RPMI7951 (cell line): Measurements from ENCODE around the gene CHI3L1. TPM values are rescaled to one million over a fixed set of nuclear protein-coding genes. Genes with fewer than 3 reads are reported as not detected.
"Not testable (repeated sequence)": the region's sequence is repeated elsewhere in the genome, so short reads cannot be mapped to it uniquely, and the experiment has no call there.

Experiments used
- DNase-seq: peaks from one replicate; pipeline ENCODE4 v3.0.0-alpha.2; 2012; ENCODE audit warnings: low read depth
- total RNA-seq: library from RNA; depleted of rRNA; stranded (reverse); fragments of >200 nt; shearing (Covaris generic); gene quantifications from 2 replicates; pipeline ENCODE4 v1.2.3, GENCODE V29; 2014; rRNA removed

The CHI3L1 gene
- total RNA-seq: not detected in 2 replicates

GRCh38 chr1:203186446-203187303, at the start of gene CHI3L1:
TSS of gene CHI3L1 (minus strand) at chr1:203186704. CDS start at chr1:203186623, 81 bp downstream.
- no peak for DNase-seq

DNA sequence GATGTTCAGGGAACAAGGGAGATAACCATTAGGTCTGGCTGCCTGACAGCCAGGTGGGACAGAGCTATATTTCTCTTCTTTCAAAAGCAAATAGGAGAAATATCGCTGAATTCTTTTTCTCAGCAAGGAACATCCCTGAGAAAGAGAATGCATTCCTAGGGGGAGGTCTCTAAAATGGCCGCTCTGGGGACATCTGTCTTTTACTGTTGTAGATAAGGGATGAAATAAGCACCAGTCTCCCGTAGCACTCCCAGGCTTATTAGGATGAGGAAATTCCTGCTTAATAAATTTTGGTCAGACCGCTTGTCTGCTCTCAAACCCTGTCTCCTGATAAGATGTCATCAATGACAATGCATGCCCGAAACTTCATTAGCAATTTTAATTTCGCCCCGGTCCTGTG, 48.4 kb upstream of the CHI3L1 start:
- not testable (repeated sequence) for DNase-seq

GRCh38 chr1:203229471-203230135, 43.1 kb upstream of the CHI3L1 start, which contains the start of gene CHIT1:
TSS of gene CHIT1 (minus strand) at chr1:203229673. CDS start at chr1:203229636, 37 bp downstream.
- DNase-seq: no peak

GRCh38 chr1:203228670-203229069, 42.2 kb upstream of the CHI3L1 start:
- no peak for DNase-seq

DNA sequence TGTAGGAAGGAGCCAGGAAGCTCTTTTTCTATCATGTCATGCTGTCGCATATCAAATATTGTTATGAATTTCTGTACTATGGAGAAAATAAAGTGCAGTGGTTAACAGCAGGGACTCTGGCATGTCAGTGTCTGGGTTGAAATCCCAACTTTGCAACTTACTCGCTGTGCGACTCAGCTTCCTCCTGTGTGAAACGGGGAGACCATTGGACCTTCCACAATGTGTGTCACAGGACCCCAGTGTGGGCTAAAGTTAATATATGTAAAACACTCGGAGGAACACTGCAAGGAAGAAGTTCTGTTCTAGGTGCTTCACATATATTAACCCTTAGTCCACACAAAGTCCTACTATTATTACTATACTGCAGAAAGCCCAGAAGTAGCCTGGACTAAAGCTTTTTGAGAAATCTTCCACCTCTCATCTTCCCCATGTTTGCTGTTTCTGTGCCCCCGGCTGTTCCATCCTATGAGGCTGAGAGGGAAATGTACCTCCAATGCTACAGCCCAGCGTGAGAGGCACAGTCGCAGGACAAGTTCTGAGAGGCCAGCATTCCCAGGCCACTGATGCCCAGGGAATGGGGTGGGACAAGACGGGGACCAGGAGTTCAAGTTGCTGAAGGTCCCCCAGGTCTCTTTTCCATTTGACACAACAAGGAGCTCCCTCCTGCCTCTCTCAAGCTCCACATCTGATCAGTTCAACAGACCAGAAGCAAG, 41.0 kb upstream of the CHI3L1 start:
- DNase-seq: no peak

- no peak for DNase-seq
Measured at GRCh38 chr1:203225071-203225470, 38.6 kb upstream of the CHI3L1 start.

DNA sequence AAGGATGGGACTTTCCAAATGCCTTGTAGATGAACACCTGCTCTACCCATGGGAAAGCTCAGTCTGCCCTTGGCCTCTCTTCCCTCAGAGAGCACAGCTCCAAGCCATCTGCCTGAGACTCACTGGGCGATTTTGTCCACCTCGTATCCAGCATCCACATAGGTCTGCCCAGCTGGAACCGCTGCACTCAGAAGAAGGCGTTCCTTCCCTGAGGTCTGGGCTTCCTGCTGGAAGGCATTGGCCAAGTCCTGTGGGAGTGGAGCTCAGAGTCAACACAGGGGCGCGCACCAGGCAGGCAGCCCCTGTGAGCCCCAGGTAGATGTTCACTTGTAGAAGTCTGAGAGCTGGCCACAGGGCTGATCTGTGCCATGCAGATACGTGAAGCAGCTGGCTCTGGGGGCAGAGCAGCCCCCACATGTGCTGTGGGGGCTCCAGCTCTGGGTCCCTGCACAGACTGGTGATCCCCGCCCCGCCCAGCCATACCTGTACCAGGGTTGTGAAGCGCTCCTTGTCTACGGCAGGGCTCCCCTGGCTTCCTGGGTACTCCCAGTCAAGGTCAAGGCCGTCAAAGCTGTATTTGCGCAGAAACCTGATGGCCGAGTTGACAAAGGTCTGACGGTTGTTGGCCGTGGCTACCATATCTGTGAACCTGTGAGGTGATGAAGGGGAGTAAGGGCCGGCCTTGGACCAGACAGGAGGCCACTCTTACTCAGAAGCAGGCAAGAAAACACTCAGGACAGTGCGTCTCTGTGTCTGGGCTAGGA, 36.7 kb upstream of the CHI3L1 start:
- DNase-seq: no peak

- DNase-seq: no peak
Measured at GRCh38 chr1:203219934-203220333, 33.4 kb upstream of the CHI3L1 start.

GRCh38 chr1:203219171-203219570, 32.7 kb upstream of the CHI3L1 start:
- DNase-seq: no peak

- no peak for DNase-seq
Measured at GRCh38 chr1:203217668-203218067, 31.2 kb upstream of the CHI3L1 start.

GRCh38 chr1:203217139-203217655, 30.7 kb upstream of the CHI3L1 start:
- DNase-seq: no peak

- peak; percentile 58 for DNase-seq
Measured at GRCh38 chr1:203216274-203217138, 30.0 kb upstream of the CHI3L1 start.

DNA sequence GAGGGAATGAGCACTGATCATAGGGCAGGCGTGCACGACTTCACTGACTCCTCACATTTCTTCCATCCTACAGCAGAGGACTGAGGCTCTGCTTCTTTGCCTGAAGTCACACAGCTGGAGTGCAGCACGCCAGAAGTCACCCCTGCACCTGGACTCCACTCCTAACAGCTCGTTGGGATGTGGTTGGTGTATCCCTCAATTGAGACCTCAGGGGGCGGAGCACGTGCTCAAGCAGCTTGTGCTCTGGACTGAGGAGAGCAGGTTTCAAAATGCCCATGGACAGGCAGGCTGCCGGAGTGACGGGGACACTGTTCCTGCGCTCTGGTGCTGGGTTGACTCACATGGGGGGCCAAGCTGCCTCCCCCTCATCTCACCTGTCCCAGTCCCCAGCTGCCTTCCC, 29.1 kb upstream of the CHI3L1 start:
- no peak for DNase-seq

DNA sequence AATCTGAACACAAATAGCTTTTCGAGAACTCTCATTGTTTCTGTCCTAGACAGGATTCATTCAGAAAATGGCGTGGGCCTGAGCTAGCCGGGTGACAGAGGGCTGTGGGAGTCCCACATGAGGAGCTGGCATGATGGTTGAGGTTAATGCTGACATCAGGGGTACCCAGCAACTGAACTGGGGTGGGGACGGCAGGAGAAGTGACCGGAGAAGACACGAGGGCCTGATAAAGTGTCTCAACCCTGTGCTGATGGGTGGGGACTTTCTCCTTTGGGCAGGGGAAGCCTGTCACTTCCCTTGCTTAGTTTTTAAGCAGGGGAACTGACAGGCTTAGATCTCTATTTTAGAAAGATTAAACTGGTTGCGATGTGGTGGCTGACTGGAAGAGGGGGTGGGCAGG, 28.4 kb upstream of the CHI3L1 start:
- DNase-seq: no peak

GRCh38 chr1:203213126-203213525, 26.6 kb upstream of the CHI3L1 start:
- no peak for DNase-seq

DNA sequence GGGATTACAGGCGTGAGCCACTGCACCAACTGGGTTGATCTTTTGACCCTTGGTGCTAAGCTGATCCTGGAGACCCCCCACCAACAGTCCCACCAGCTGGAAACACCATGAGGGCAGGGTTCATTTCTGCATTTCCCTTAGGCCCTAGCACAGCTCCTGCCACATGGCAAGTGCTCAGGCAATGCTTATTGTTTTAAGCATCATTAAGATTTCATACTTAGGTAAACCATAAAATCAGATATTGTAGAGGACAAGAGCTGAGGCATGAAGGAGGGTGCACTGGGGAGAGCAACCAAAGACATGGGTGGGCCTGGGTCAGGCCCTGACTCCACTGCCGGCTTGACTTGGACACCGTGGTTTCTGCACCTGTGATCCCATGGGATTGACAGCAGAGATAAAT, 25.3 kb upstream of the CHI3L1 start:
- DNase-seq: no peak

GRCh38 chr1:203210988-203211387, 24.5 kb upstream of the CHI3L1 start:
- no peak for DNase-seq

GRCh38 chr1:203210350-203210749, 23.8 kb upstream of the CHI3L1 start:
- no peak for DNase-seq

GRCh38 chr1:203208181-203208580, 21.7 kb upstream of the CHI3L1 start:
- no peak for DNase-seq

- DNase-seq: no peak
Measured at GRCh38 chr1:203207751-203208150, 21.2 kb upstream of the CHI3L1 start.
